GM12878 (cell line): Measurements from ENCODE around the gene TECPR1. TPM values are rescaled to one million over a fixed set of nuclear protein-coding genes. Genes with fewer than 3 reads are reported as not detected.

Source experiments
- ASH2L ChIP-seq: fragments of 300-600, 200-600 bp; sonication (generic); IDR thresholded peaks from 2 replicates; pipeline ENCODE4 v1.6.1; 2017; ENCODE audit warnings: low read depth, mild to moderate bottlenecking, borderline replicate concordance
- ATF3 ChIP-seq: IDR thresholded peaks from 2 replicates; pipeline ENCODE4 v1.6.1; 2011; ENCODE audit warnings: low read depth, mild to moderate bottlenecking, low read length, moderate library complexity, borderline replicate concordance; ENCODE audit errors: extremely low read depth
- BACH1 ChIP-seq: fragments of 450-650 bp; IDR thresholded peaks from 2 replicates; pipeline ENCODE4 v1.6.1; 2017; ENCODE audit warnings: mild to moderate bottlenecking, borderline replicate concordance
- BCL3 ChIP-seq: IDR thresholded peaks from 2 replicates; pipeline ENCODE4 v1.6.1; 2011; ENCODE audit warnings: borderline replicate concordance, low read depth, mild to moderate bottlenecking, moderate library complexity, low read length; ENCODE audit not compliant: insufficient read depth, poor library complexity, severe bottlenecking
- BHLHE40 ChIP-seq, 2 experiments: fragments of 450-650 bp in 1 of 2; IDR thresholded peaks; 2 replicates each; pipeline ENCODE4 v1.6.1; 2011 to 2017; ENCODE audit warnings: low read depth in 2 of 2, borderline replicate concordance in 1 of 2, improper control_type of control experiment in 1 of 2, low read length in 1 of 2, mild to moderate bottlenecking in 1 of 2
- CHD4 ChIP-seq: fragments of 200-600 bp; sonication (generic); IDR thresholded peaks from 2 replicates; pipeline ENCODE4 v1.6.1; 2016; ENCODE audit warnings: mild to moderate bottlenecking
- CREM ChIP-seq: IDR thresholded peaks from 2 replicates; pipeline ENCODE4 v1.6.1; 2014; ENCODE audit warnings: antibody characterized with exemption, low read depth
- ELK1 ChIP-seq: IDR thresholded peaks from 2 replicates; pipeline ENCODE4 v1.6.1; 2012; ENCODE audit warnings: low read depth, low read length, improper control_type of control experiment
- ESRRA ChIP-seq: IDR thresholded peaks from 2 replicates; pipeline ENCODE4 v1.6.1; 2012; ENCODE audit warnings: mild to moderate bottlenecking, low read length, improper control_type of control experiment
- ETV6 ChIP-seq, 2 experiments: fragments of 450-650 bp in 1 of 2; IDR thresholded peaks in 1 of 2; conservative IDR thresholded peaks in 1 of 2; 2 replicates each; pipeline ENCODE4 v1.6.1; 2014; ENCODE audit warnings: antibody characterized with exemption in 1 of 2, borderline replicate concordance in 1 of 2, low read depth in 1 of 2, mild to moderate bottlenecking in 1 of 2, moderate library complexity in 1 of 2
- HDAC6 ChIP-seq: fragments of 200-600 bp; sonication (generic); IDR thresholded peaks from one replicate; pipeline ENCODE4 v1.8.0; 2017; ENCODE audit warnings: antibody characterized with exemption; ENCODE audit not compliant: unreplicated experiment
- HSF1 ChIP-seq: fragments of 150-350 bp; IDR thresholded peaks from 2 replicates; pipeline ENCODE4 v1.6.1; 2014; ENCODE audit warnings: mild to moderate bottlenecking, low read depth, low read length
- LARP7 ChIP-seq: fragments of 450-650 bp; IDR thresholded peaks from 2 replicates; pipeline ENCODE4 v1.6.1; 2017; ENCODE audit warnings: mild to moderate bottlenecking
- NKRF ChIP-seq: fragments of 450-650 bp; conservative IDR thresholded peaks from 2 replicates; pipeline ENCODE4 v1.6.1; 2017; ENCODE audit warnings: mild to moderate bottlenecking, moderate library complexity
- POLR2A ChIP-seq: IDR thresholded peaks from 2 replicates; pipeline ENCODE4 v1.6.1; 2011; ENCODE audit warnings: low read depth, mild to moderate bottlenecking, low read length
- STAT1 ChIP-seq: fragments of 450-650 bp; conservative IDR thresholded peaks from 2 replicates; pipeline ENCODE4 v1.6.1; 2014; ENCODE audit warnings: antibody characterized with exemption, mild to moderate bottlenecking
- ZBTB4 ChIP-seq: fragments of 450-650 bp; formaldehyde crosslinking; IDR thresholded peaks from 2 replicates; pipeline ENCODE4 v1.4.0; 2022; ENCODE audit warnings: mild to moderate bottlenecking, moderate library complexity
- ZZZ3 ChIP-seq: IDR thresholded peaks from 2 replicates; pipeline ENCODE4 v1.6.1; 2011; ENCODE audit warnings: low read depth; ENCODE audit not compliant: control insufficient read depth, insufficient read length
- polyA plus RNA-seq, 11 experiments: library from polyadenylated mRNA; depleted of rRNA in 4 of 11; unstranded in 6 of 11; stranded (reverse) in 5 of 11; fragments of >200 nt; fragmentation: Nextera tagmentation in 4 of 11; fragmentation: Illumina TruSeq in 1 of 11; extraction: Ambion mirVana in 4 of 11; extraction: Trizol in 1 of 11; gene quantifications; 1 replicate in 1 of 11; 2 replicates in 10 of 11; pipeline versions ENCODE4 v1.2.1 to v1.2.3, GENCODE V29; 2011 to 2016; ENCODE audit warnings: inconsistent platforms in 2 of 11, missing spikeins in 2 of 11, low read depth in 1 of 11
- total RNA-seq, 4 experiments: library from RNA; depleted of rRNA in 3 of 4; stranded (reverse); fragments of >200 nt in 3 of 4; fragmentation: Illumina TruSeq in 1 of 4; extraction: Trizol in 1 of 4; gene quantifications; 2 replicates each; pipeline versions ENCODE4 v1.2.1 to v1.2.3, GENCODE V29; 2013 to 2021

The TECPR1 gene
- total and polyA plus RNA-seq, 10 of the 15 experiments (the other 5 are each of a cell fraction or from before 2014, with no cell fraction given), result 0.26 to 16.8 (median 4.2) TPM

- no peak for TF ChIP-seq HSF1
- TF ChIP-seq HDAC6, result no peak
- no peak for TF ChIP-seq POLR2A
- no peak for TF ChIP-seq ASH2L
- TF ChIP-seq ELK1, result 0 out of 2 replicates have a peak, but pooled peaks have one; percentile 51
- TF ChIP-seq ESRRA, result no peak
- TF ChIP-seq BHLHE40 (IDR thresholded peaks at IDR 0.05; ENCODE audit: borderline replicate concordance in 1 of 2, low read depth in 2 of 2, low read length in 1 of 2), result peak; percentile 96 to 97
- no peak for TF ChIP-seq ZZZ3
- TF ChIP-seq STAT1, result no peak
- peak; percentile 90 for TF ChIP-seq CREM
- TF ChIP-seq ZBTB4 (CRISPR knock-in tag), result no peak
- TF ChIP-seq LARP7, result no peak
- TF ChIP-seq ATF3, result no peak
- TF ChIP-seq NKRF, result 0 out of 2 replicates have a peak, but pooled peaks have one; percentile 72
- TF ChIP-seq BCL3, result peak; percentile 94
- TF ChIP-seq CHD4, result no peak
- TF ChIP-seq ETV6 (conservative IDR thresholded peaks at IDR 0.05 in 1 of 2, IDR thresholded peaks at IDR 0.05 in 1 of 2; ENCODE audit: borderline replicate concordance in 1 of 2, low read depth in 1 of 2), result peak in 1 of 2 experiments; percentile 69; a peak in 2 of 4 replicates
- peak; percentile 96 for TF ChIP-seq BACH1
These were observed 49.5 kb downstream of the TECPR1 start (continued) for GRCh38 chr7:98202367-98203195.
